ENCODE data around the gene CRHR2. TPM values are rescaled to one million over a fixed set of nuclear protein-coding genes. Genes with fewer than 3 reads are reported as not detected.

CRHR2 gene
- total and polyA plus RNA-seq, 8 donors, result not detected

- Histone ChIP-seq H3K4me3 (no peak overlapping the region), H3K9me3 (no peaks in the 10 kb centered on the region), H3K27ac (no peak overlapping the region), H3K36me3 (peaks cover 39 to 65% (median 62%) of the 10 kb centered on the region in 4 donors), H3K4me1 (no peaks in the 10 kb centered on the region), H3K27me3 (no peaks in the 10 kb centered on the region)
- intact Hi-C loops (cut with DNase I; ENCODE audit: low total_unique reads), result no loop called here
- TF ChIP-seq POLR2A (IDR thresholded peaks at IDR 0.05) (no peak), POLR2AphosphoS5 (IDR thresholded peaks at IDR 0.05) (no peak), EP300 (IDR thresholded peaks at IDR 0.05) (no peak), CTCF (IDR thresholded peaks at IDR 0.05) (no peak)
- no peak for DNase-seq
- WGBS, 5 donors, result 65 to 88% (median 84%) methylated on average over 6 of the region's 6 CpGs
Observed at GRCh38 chr7:30634634-30635201, 47.5 kb downstream of the CRHR2 start.

- WGBS, 5 donors, result 67 to 88% (median 74%) methylated on average over 1 of the region's 1 CpG
- no peaks in the 10 kb centered on the region for H3K4me1 ChIP-seq
- peaks cover 44 to 71% (median 68%) of the 10 kb centered on the region in 4 donors for H3K36me3 ChIP-seq
- no peak overlapping the region for H3K27ac ChIP-seq
- H3K9me3 ChIP-seq, result no peaks in the 10 kb centered on the region
- H3K27me3 ChIP-seq, result no peaks in the 10 kb centered on the region
- no peak for DNase-seq
- H3K4me3 ChIP-seq, result no peak overlapping the region
- no peak for TF ChIP-seq POLR2A (IDR thresholded peaks at IDR 0.05)
- no peak for TF ChIP-seq CTCF (IDR thresholded peaks at IDR 0.05)
- TF ChIP-seq POLR2AphosphoS5 (IDR thresholded peaks at IDR 0.05), result no peak
- no peak for TF ChIP-seq EP300 (IDR thresholded peaks at IDR 0.05)
- intact Hi-C loops (cut with DNase I; ENCODE audit: low total_unique reads), result no loop called here
Observed at GRCh38 chr7:30634193-30634626, 48.0 kb downstream of the CRHR2 start.

GRCh38 chr7:30633223-30633622 is 49.0 kb downstream of the CRHR2 start:
- intact Hi-C loops (cut with DNase I; ENCODE audit: low total_unique reads), result no loop called here
- 79 to 89% (median 86%) methylated on average over 3 of the region's 3 CpGs for WGBS, 5 donors
- H3K9me3 ChIP-seq, result no peaks in the 10 kb centered on the region
- DNase-seq, result no peak
- H3K27ac ChIP-seq, result no peak overlapping the region
- no peaks in the 10 kb centered on the region for H3K27me3 ChIP-seq
- H3K4me1 ChIP-seq, result no peaks in the 10 kb centered on the region
- no peak overlapping the region for H3K4me3 ChIP-seq
- TF ChIP-seq POLR2A (IDR thresholded peaks at IDR 0.05), result no peak
- TF ChIP-seq EP300 (IDR thresholded peaks at IDR 0.05), result no peak
- TF ChIP-seq POLR2AphosphoS5 (IDR thresholded peaks at IDR 0.05), result no peak
- TF ChIP-seq CTCF (IDR thresholded peaks at IDR 0.05), result no peak
- H3K36me3 ChIP-seq, result peaks cover 54 to 80% (median 77%) of the 10 kb centered on the region in 4 donors

- Histone ChIP-seq H3K27ac (no peak overlapping the region), H3K27me3 (no peaks in the 10 kb centered on the region), H3K4me3 (no peak overlapping the region), H3K4me1 (no peaks in the 10 kb centered on the region), H3K9me3 (no peaks in the 10 kb centered on the region), H3K36me3 (peaks cover 60 to 100% (median 100%) of the 10 kb centered on the region in 4 donors)
- intact Hi-C loops (cut with DNase I; ENCODE audit: low total_unique reads), result no loop called here
- 92 to 97% (median 94%) methylated on average over 4 of the region's 4 CpGs for WGBS, 5 donors
- no peak for DNase-seq
- no peak for TF ChIP-seq POLR2A (IDR thresholded peaks at IDR 0.05)
- no peak for TF ChIP-seq CTCF (IDR thresholded peaks at IDR 0.05)
- TF ChIP-seq EP300 (IDR thresholded peaks at IDR 0.05), result no peak
- TF ChIP-seq POLR2AphosphoS5 (IDR thresholded peaks at IDR 0.05), result no peak
Observed at GRCh38 chr7:30630986-30631385, 51.3 kb downstream of the CRHR2 start.
